IMR-90 (cell line): ENCODE measurements around the gene ZNF185. TPM values are rescaled to one million over a fixed set of nuclear protein-coding genes. Genes with fewer than 3 reads are reported as not detected.

Experiments
- ATAC-seq: fragments of 200-7000 bp; cut with Tn5 transposase; 2 replicates; pipeline ENCODE4 v1.9.1; 2020; ENCODE audit warnings: low read depth, mild to moderate bottlenecking, moderate library complexity
- BruUV-seq: library from RNA; stranded (reverse); fragments of 400-500 nt; replicated peaks from 2 replicates; lab custom pipeline; 2021; lab: Mats Ljungman, UMichigan
- CTCF ChIA-PET: fragments of 300-600 bp; formaldehyde crosslinking; extraction: SDS; loops from one replicate; lab custom pipeline; 2021; ENCODE audit warnings: antibody characterized with exemption; lab: Yijun Ruan, JAX
- POLR2A ChIA-PET: fragments of 300-600 bp; sonication (Branson Sonifier 250); formaldehyde crosslinking; loops from one replicate; lab custom pipeline; 2022; ENCODE audit warnings: antibody characterized with exemption; ENCODE audit not compliant: unreplicated experiment; lab: Charles Lee
- DNase-seq: peaks from one replicate; pipeline ENCODE4 v3.0.0; 2013
- H2AFZ ChIP-seq: replicated peaks from 2 replicates; pipeline ENCODE3; 2013; ENCODE audit warnings: low read length, mild to moderate bottlenecking; ENCODE audit not compliant: poor library complexity
- H2AK5ac ChIP-seq: 2 replicates; pipeline ENCODE4 v1.6.1; 2013; ENCODE audit warnings: low read depth, low read length, inconsistent platforms
- H2AK9ac ChIP-seq: replicated peaks from 2 replicates; pipeline ENCODE3; 2013; ENCODE audit warnings: mild to moderate bottlenecking, low read depth, low read length, moderate library complexity; ENCODE audit not compliant: poor library complexity
- H2BK120ac ChIP-seq: 2 replicates; pipeline ENCODE4 v1.6.1; 2013; ENCODE audit warnings: low read depth, low read length, inconsistent platforms
- H2BK15ac ChIP-seq: 3 replicates; pipeline ENCODE4 v1.6.1; 2013; ENCODE audit warnings: low read depth, low read length, inconsistent platforms
- H2BK20ac ChIP-seq: 2 replicates; pipeline ENCODE4 v1.6.1; 2013; ENCODE audit warnings: low read depth, mild to moderate bottlenecking, inconsistent platforms, low read length, moderate library complexity
- H2BK5ac ChIP-seq: 2 replicates; pipeline ENCODE4 v1.6.1; 2013; ENCODE audit warnings: mild to moderate bottlenecking, low read depth, low read length, inconsistent platforms; ENCODE audit not compliant: poor library complexity, severe bottlenecking
- H3K14ac ChIP-seq: replicated peaks from 2 replicates; pipeline ENCODE4 v1.6.1; 2013; ENCODE audit warnings: low read depth, low read length, inconsistent platforms
- H3K18ac ChIP-seq: 2 replicates; pipeline ENCODE4 v1.6.1; 2013; ENCODE audit warnings: low read depth, low read length, control low read depth
- H3K23ac ChIP-seq: 2 replicates; pipeline ENCODE4 v1.6.1; 2013; ENCODE audit warnings: low read depth, low read length, inconsistent platforms
- H3K27ac ChIP-seq: 2 replicates; pipeline ENCODE4 v1.5.1; 2013; ENCODE audit warnings: mild to moderate bottlenecking, control low read depth, low read length; ENCODE audit not compliant: insufficient read depth
- H3K27me3 ChIP-seq: 2 replicates; pipeline ENCODE4 v1.6.1; 2013; ENCODE audit warnings: low read length; ENCODE audit not compliant: control insufficient read depth, insufficient read depth
- H3K36me3 ChIP-seq: 2 replicates; pipeline ENCODE4 v1.6.1; 2013; ENCODE audit warnings: low read length, mixed read lengths; ENCODE audit not compliant: control insufficient read depth, insufficient read depth
- H3K4ac ChIP-seq: 2 replicates; pipeline ENCODE4 v1.6.1; 2013; ENCODE audit warnings: low read depth, low read length, inconsistent platforms
- H3K4me1 ChIP-seq: 2 replicates; pipeline ENCODE4 v1.6.1; 2013; ENCODE audit warnings: low read length, mixed read lengths; ENCODE audit not compliant: control insufficient read depth, insufficient read depth
- H3K4me2 ChIP-seq: 2 replicates; pipeline ENCODE4 v1.6.1; 2013; ENCODE audit warnings: low read depth, mild to moderate bottlenecking, control low read depth, low read length, moderate library complexity
- H3K4me3 ChIP-seq: 2 replicates; pipeline ENCODE4 v1.5.1; 2013; ENCODE audit warnings: low read depth, mild to moderate bottlenecking, control low read depth, low read length, moderate library complexity; ENCODE audit not compliant: insufficient read depth
- H3K56ac ChIP-seq: 2 replicates; pipeline ENCODE4 v1.6.1; 2013; ENCODE audit warnings: low read length, inconsistent platforms; ENCODE audit not compliant: insufficient read depth; ENCODE audit errors: extremely low read depth
- H3K79me1 ChIP-seq, 2 experiments: 2 replicates each; pipeline ENCODE4 v1.6.1; 2013; ENCODE audit warnings: low read length in 2 of 2, inconsistent platforms in 1 of 2, low read depth in 1 of 2
- H3K9ac ChIP-seq: 2 replicates; pipeline ENCODE4 v1.6.1; 2013; ENCODE audit warnings: low read depth, low read length, control low read depth
- H3K9me1 ChIP-seq: 2 replicates; pipeline ENCODE4 v1.6.1; 2013; ENCODE audit warnings: low read length, inconsistent platforms; ENCODE audit not compliant: insufficient read depth
- H3K9me3 ChIP-seq: 2 replicates; pipeline ENCODE4 v1.6.1; 2013; ENCODE audit warnings: low read length; ENCODE audit not compliant: control insufficient read depth, insufficient read depth
- H4K20me1 ChIP-seq: 2 replicates; pipeline ENCODE4 v1.6.1; 2013; ENCODE audit warnings: low read length, inconsistent platforms; ENCODE audit not compliant: insufficient read depth
- H4K5ac ChIP-seq: 2 replicates; pipeline ENCODE4 v1.6.1; 2013; ENCODE audit warnings: mild to moderate bottlenecking, low read depth, low read length, control low read depth
- H4K8ac ChIP-seq, 2 experiments: 2 replicates each; pipeline ENCODE4 v1.6.1; 2013; ENCODE audit warnings: low read depth in 2 of 2, low read length in 2 of 2, control low read depth in 1 of 2, inconsistent platforms in 1 of 2
- H4K91ac ChIP-seq: 2 replicates; pipeline ENCODE4 v1.6.1; 2013; ENCODE audit warnings: low read depth, low read length, inconsistent platforms; ENCODE audit not compliant: insufficient read depth
- FOS ChIP-seq: fragments of 150-350 bp; IDR thresholded peaks from 2 replicates; pipeline ENCODE4 v1.6.1; 2016; ENCODE audit warnings: low read depth, low read length
- MAFK ChIP-seq: IDR thresholded peaks from 2 replicates; pipeline ENCODE4 v1.6.1; 2012; ENCODE audit warnings: low read depth, low read length, improper control_type of control experiment
- MXI1 ChIP-seq: IDR thresholded peaks from 2 replicates; pipeline ENCODE4 v1.6.1; 2012; ENCODE audit warnings: low read depth, mild to moderate bottlenecking, low read length, moderate library complexity, borderline replicate concordance
- SMC3 ChIP-seq: fragments of 150-350 bp; IDR thresholded peaks from 2 replicates; pipeline ENCODE4 v1.6.1; 2016; ENCODE audit warnings: low read depth, mild to moderate bottlenecking, antibody characterized with exemption, low read length, moderate library complexity
- WGBS, 2 experiments: methylation state at CpG; one replicate each; pipeline versions ENCODE4 v1.1.5 to v1.1.7; 2013; ENCODE audit warnings: missing lambda C conversion rate in 2 of 2; ENCODE audit not compliant: insufficient read length in 1 of 2; ENCODE audit errors: extremely low coverage in 2 of 2; 5-methylcytosine and 5-hydroxymethylcytosine counted together
- dilution Hi-C: fragments of 300-500 bp; cut with HindIII; formaldehyde crosslinking; loops from one replicate; pipeline ENCODE4 v1.14.3; 2018; ENCODE audit warnings: low sequenced_read_pairs; ENCODE audit not compliant: unreplicated experiment
- in situ Hi-C: fragments of 300-500 bp; cut with MboI; formaldehyde crosslinking; loops from 3 replicates; pipeline ENCODE4 v1.14.3; 2019; ENCODE audit warnings: low sequenced_read_pairs, inconsistent platforms, mixed read lengths
- intact Hi-C: fragments of 100-400 bp; cut with micrococcal nuclease; formaldehyde crosslinking; loops from 2 replicates; pipeline ENCODE4 v1.10.0; 2022
- polyA plus RNA-seq, 3 experiments: library from polyadenylated mRNA; depleted of rRNA; stranded (reverse); fragments of >200 nt; gene quantifications; 2 replicates each; pipeline ENCODE4 v1.2.3, GENCODE V29; 2012; ENCODE audit warnings: low replicate concordance in 1 of 3
- total RNA-seq: library from RNA; depleted of rRNA; stranded (reverse); fragments of >200 nt; gene quantifications from 2 replicates; pipeline ENCODE4 v1.2.3, GENCODE V29; 2012

Gene ZNF185
- total and polyA plus RNA-seq, 2 of the 4 experiments (the other 2 are of a cell fraction), result 3.2 to 6.3 TPM

DNA sequence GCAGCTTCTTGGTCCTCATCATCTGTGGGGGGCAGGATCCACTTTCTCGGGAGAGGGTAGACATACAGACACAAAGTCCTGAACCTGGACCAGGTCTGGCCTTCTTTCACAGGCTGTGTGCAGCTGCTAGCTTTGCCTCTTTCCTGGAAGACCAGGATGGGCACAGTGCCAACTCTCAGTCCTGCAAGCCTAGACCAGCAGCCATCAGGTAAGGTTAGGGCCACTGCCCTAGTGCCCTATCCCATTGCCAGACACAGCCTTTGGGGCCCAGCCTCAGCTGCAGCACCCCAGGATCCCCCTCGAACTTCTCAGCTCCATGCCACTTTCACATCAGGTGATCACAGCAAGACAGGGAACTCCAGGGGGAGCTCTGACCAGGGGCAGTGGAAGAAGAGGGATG is 38.4 kb downstream of the ZNF185 start:
- Histone ChIP-seq H2BK15ac (no peak overlapping the region), H2BK120ac (no peak overlapping the region), H3K4me1 (no peaks in the 10 kb centered on the region), H2BK20ac (no peak overlapping the region), H4K5ac (no peak overlapping the region), H3K27ac (no peak overlapping the region), H4K8ac (no peak overlapping the region), H3K18ac (no peak overlapping the region), H3K14ac (no peak overlapping the region), H2AK5ac (no peak overlapping the region), H2AFZ (no peak overlapping the region), H2AK9ac (no peak overlapping the region), H3K9me1 (no peaks in the 10 kb centered on the region), H3K4me3 (no peak overlapping the region), H3K36me3 (no peaks in the 10 kb centered on the region), H3K9me3 (no peaks in the 10 kb centered on the region; the same call in 1 of the 2 replicates), H3K79me1 (peaks cover 0 to 4% of the 10 kb centered on the region in 2 experiments; a peak in 2 of 4 replicates), H3K4me2 (no peak overlapping the region), H3K56ac (no peak overlapping the region), H3K27me3 (peaks cover 8% of the 10 kb centered on the region; the same call in 1 of the 2 replicates), H3K4ac (no peak overlapping the region), H3K9ac (no peak overlapping the region), H4K91ac (no peak overlapping the region), H2BK5ac (no peak overlapping the region), H3K23ac (no peak overlapping the region), H4K20me1 (no peaks in the 10 kb centered on the region)
- intact Hi-C loops, result no loop called here
- DNase-seq (no peak), ATAC-seq (no peak)
- in situ Hi-C loops, result no loop called here
- POLR2A ChIA-PET, result no interaction called here
- CTCF ChIA-PET, result interaction anchor here (0.7 kb wide), 1 partner anchor 10 kb away, joined by 3 read pairs; no protein-coding TSS in a partner anchor
- dilution Hi-C loops, result no loop called here
- TF ChIP-seq MXI1 (no peak), SMC3 (no peak), FOS (no peak), MAFK (no peak)
- no TSS peak for BruUV-seq
- WGBS, 2 experiments, result no CpG with 5 or more reads among the region's 2 CpGs
